HG03135 (cell line): Measurements from ENCODE around the gene BICC1.

Experiments used
- ATAC-seq: cut with Tn5 transposase; IDR thresholded peaks from one replicate; pipeline ENCODE4 v1.9.1; 2021; ENCODE audit warnings: mild to moderate bottlenecking, moderate library complexity; ENCODE audit not compliant: unreplicated experiment

BICC1 gene

DNA sequence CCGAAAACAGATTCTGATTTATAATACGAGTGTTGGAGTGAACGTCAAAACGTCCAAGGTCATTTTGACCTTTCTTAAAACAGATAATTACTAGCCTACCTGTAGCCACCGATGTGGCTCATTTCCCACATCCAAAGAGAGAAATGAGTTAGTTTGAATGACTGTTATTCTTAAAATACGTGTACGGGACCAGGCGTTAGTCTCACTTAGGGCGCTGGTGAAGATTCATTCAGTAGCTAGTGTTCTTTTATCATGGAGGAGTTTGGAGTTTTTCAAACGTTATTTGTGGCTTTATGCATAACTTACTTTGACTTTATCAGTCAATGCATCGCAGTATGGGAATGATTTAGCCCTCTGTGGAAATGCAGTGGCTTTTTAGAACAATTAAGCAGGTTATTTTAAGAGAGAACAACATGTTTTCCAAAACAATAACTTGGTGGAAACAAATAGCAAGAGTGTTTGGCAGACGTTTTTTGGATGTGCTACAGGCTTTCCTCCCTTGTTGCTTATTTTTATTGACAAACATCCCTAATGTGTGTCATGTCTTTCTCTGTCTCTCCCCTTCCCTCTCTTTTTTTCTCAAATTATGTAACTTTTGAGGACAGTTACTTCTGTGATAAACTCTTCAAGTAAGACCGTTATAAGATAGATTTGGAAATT, 1.6 kb downstream of the BICC1 start:
- ATAC-seq, result no peak

DNA sequence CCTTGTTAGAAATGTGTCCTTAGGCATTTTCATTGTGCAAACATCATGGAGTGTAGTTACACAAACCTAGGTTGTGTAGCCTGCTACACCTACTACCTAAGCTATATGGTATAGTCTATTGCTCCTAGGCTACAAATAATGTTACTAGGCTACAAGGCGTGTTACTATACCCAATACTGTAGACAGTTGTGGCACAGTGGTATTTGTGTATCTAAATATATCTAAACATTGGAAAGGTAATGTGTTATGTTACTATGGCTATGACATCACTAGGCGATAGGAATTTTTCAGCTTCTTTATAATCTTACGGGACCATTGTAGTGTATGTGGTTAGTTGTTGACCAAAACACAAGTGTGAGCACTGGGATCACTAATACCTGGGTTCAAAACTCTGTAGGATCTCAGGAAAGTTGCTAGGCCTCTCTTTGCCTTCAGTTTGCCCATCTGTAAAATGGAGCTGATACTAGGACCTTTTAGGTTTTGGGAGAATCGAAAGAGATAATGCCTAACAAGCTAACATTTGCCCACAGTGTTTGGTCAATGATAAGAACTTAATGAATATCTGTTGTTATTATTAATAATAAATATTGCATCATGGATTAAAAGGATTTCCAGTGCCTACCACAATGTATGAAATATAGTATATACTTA, 2.7 kb downstream of the BICC1 start:
- ATAC-seq, result no peak

DNA sequence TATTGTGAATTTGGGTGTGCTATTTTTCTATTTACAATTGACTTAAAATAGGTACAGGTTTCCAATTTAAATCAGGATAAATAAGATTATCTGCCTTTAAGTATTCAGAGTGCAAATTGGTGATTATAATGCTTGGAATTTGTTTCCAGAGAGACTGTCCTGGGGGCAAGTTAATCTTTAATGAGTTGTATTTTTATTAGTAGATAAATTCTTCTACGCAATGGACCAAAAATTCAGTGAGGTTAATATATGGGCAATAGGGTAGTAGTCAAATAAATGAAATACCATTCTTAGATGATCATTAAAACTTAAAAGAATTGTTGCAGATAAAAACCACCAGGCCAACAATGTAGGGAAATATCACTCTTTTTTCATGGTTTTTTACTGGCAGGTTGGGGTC, 3.4 kb downstream of the BICC1 start:
- no peak for ATAC-seq

DNA sequence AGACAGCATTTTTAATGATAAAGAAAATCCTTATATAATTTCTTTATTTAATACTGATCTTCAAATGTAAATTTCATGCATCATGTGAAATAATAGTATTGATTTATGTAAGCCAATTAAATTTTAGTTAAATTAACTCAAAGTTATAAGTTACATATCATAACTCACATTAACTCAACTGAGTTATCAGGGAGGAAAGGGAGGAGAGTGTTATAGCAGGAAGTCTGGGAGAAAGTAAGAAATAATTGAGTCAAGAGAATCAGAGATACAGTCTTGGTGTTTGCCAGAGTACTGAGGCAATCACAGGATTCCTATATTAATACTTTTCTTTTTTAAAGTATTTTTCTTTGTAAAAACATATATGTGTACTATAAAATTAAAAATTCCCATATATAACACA, 4.0 kb downstream of the BICC1 start:
- no peak for ATAC-seq

DNA sequence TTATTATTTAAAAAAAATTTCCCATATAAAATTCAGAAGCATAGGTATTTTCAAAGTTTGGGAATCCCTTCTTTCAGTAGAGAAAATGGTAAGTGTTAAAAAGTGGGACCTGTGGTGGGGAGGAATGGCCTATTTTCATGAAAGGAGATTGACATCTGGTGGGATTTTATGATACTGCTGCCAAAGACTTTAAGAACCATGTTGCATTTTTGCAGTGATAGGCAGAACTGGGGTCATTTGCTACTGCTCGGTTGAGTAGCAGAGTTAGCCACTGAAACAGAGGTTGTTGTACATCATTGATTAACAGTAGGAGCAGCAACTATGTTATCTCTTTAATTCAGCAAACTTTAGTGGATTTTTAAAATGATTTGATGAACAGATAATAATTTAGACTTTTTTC, 4.4 kb downstream of the BICC1 start:
- no peak for ATAC-seq

DNA sequence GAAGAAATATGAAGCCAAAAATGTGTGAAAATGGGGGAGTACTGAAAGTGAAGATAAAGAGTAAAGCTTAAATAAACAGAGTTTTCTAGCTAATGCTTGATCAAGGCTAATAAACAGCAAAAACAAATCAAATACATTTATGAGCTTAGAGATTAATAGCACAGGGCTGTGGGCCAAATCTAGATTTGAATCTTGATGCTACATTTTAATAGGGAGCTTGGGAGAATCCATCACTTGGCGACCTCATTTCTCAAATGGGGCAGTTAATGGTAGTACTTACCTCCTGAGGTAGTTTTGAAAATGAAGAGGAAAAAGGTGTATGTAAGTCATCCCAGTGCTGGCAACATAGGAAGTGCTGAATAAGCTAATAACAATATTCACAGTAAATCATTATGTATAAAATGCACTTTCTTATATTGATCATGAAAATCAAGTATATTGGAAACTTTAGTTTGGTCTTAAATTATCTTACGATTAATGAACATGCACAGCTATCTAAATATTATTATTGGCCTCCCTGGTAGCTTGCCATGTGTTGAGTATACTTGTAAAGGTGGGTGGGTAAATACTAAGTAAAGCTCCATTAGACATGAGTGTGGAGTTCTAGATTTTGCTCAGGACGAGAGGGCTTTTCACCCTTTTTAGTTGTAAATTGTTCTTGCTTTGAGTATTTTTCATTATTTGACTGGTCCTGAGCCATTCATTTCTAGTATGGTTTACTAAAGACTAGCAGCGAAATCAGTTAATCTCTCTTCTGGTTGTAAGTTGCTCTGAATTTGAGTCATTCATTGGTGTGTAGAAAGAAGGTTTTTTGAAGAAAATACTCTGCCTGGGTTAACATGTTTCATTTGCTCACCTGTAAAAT, 5.1 kb downstream of the BICC1 start:
- no peak for ATAC-seq

DNA sequence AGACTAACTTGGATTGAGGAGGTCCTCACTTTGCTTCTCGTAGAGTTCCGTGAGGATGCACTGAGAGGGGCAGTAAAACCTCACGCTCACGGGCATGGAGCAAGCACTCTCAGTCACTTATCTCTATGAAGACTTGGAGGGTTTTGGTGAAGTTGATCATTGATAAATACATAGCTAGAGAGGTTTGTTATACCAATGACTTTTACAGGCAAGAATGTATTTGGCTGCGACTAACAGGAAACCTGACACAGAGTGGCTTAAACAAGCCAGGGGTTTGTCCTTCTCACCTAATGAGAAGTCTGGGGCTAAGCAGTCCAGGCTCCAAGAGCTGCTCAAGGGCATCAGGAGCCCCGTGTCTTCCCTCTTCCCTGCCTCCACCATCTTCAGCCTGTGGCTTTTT, 6.1 kb downstream of the BICC1 start:
- no peak for ATAC-seq

DNA sequence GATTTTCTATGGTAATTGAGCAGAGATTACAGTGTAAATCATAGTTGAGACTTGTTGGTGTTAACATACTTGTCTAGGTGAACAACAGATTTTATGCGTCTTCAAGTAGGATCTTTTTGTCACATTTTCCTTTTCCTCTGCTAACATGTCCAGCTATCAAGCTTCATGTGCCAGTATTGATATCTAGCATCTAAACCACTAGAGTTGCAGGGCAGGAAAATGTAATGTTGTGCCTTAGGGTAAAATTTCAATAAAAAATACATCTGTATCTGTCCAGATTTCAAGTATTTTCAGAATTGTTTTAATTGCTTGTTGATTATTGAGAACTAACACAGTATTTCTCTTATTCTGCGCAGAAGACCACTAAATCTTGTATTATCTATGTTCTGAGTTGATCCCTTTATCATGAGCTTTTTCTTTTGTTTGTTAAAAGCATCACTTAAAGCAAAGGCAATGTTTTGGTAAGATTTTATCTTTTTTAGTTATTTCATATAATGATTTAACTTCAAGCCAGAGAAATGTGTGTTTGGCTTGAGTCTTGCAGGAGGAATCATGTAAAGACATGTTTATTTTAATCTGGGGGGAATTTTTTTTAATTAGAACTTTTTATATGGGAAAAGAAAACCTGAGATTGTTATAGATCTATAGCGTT, 16.5 kb downstream of the BICC1 start:
- no peak for ATAC-seq

DNA sequence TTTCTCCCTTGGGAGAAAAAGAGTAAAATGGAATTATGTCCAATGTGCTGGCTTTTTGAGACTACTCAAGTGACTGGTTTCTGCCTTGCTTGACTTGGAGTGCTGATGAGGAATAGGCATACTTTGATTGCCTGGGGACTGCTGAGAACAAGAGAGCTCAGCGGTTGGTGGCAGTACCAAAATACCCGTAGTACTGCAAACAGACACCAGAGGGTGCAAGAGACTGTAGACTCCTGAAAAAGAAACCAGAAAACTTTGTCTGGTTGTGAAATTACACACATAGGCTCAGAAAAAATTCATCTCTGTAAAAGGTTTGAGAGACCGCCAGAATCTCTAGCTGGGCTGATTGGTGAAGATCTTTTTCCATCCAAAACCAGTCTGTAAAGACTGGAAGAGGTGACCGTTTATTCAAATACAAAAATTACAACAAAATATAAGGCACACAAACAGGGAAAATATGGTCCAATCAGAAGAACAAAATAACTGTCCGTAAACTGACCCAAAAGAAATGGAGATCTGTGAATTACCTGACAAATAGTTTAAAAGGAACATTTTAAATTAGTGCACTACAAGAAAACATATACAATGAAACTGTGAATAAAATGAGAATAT, 18.5 kb downstream of the BICC1 start:
- ATAC-seq, result peak; percentile 96

DNA sequence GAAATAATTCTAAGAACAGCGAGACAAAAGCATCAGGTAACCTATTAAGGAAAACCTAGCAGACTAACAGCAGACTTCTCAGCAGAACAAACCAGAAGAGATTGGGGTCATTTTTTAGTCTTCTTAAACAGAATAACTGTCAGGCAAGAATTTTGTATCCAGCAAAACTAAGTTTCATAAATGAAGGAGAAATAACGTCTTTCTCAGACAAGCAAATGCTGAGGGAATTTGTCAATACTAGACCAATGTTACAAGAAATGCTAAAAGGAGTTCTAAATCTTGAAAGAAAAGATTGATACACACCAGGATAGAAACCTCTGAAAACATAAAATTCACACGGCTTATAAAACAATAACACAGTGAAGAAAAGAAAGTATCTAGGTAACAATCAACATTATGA, 22.6 kb downstream of the BICC1 start:
- no peak for ATAC-seq

DNA sequence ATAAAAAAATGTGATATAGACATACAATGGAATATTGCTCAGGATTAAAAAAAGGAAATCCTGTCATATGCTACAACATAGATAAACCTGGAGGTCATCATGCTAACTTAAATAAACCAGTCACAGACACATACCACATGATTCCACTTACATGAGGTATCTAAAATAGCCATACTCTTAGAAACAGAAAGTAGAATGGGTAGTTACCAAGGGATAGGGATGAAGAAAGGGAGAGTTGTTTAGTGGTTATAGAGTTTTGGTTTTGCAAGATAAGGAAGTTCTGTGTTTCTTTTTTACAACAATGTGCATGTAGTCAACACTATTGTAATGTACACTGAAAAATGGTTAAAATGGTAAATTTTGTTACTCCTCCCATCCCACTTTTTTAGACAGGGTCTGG, 30.5 kb downstream of the BICC1 start:
- ATAC-seq, result no peak

DNA sequence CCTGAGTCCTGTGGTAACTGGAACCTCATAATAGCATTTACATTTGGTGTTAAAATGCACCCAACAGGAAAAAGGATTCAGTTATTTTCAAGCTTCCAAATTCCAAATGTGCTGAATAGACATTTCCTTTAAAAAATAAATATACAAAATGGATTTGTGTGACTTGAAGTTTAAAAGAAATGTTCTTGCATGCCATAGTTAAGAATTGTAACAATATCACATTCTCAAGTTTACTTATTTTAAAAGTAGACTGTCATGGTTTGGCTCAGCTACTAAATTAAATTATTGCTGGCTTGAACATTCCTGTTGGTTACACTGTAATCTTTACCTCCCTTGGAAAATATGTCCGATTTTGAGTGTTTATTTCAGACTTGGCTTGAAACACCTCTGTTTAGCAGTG, 31.5 kb downstream of the BICC1 start:
- ATAC-seq, result no peak

DNA sequence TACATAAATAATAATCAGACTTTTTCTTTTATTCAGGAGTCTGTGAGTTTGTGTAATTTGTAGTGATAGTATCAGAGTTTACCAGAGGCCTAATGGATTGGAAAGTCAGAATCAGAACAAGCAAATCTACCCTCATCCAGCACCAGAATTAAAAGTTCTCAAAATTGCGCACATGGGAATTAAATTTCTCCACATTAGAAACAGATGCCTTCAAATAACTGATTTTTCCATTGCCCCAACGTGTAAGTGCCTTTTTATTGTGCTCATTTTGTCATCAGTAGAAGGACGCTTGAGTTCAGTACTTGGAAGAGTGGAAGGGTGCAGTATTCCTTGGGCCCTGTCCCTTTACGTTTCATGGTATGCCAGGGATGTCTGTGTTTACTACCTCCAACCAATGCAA, 32.8 kb downstream of the BICC1 start:
- ATAC-seq, result no peak

DNA sequence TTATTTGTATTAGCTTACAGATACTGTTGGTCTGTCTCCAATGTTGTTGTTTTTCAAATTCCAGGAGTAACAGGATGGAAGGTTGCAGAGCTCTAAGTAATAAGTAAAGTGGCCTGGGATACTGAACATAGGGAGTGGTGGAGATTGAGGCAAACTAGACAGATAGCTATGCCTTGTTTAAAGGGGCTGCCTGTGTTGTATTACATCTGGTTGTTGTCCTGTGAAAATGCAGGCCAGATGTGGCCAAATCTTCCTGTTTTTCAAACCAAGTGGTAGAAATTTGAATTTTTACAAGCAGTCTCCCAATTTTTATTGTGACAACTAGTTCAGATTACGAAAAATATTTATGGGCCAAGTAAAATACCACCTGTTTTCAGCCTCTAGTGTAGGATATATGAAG, 33.5 kb downstream of the BICC1 start:
- ATAC-seq, result no peak

DNA sequence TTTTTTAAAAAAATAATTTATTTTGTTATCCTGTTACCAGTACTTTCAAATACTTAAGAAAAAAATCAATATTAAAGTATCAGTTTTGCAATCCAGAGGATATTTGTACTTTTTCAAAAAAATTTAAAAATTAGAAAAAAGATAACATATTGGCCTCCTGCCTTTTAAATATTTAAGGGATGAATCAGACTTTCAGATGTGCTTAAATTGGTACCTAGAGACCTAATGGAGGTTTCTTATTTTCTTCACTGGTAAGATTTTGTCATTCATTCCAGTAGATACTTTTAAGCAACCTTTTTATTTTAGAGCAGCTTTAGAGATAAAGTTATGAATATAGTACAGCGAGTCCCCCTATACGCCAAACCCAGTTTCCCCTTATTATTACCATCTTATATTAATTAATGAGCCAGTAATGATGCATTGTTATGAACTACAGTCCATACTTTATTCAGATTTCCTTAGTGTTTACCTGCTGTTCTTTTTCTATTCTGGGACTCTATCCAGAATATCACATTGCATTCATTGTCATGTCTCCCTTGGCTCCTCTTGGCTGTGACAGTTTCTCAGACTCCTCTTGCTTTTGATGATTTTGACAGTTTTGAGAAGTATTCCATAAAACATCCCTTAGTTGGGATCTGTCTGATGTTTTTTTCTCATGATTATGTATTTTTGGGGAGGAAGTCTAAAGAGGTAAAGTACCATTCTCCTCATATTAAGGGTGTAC, 34.2 kb downstream of the BICC1 start:
- ATAC-seq, result no peak

DNA sequence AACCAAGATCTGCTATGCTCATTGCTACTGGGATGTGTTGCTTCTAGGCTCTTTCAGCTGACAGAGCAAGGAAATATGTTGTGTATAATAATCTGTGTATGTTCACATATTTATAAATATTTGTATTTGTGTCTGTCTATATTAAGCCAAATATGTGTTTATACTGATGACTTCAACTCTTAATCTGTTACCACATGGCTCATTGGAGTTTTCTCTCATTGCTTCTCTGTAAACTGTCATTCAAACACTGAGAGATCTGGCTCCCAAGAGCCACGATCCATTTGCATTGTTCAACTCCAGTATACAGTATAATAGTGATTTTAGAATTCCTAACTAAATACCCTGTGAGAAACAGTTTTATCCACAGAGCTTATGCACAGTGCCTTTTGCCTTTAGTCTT, 35.3 kb downstream of the BICC1 start:
- ATAC-seq, result no peak

DNA sequence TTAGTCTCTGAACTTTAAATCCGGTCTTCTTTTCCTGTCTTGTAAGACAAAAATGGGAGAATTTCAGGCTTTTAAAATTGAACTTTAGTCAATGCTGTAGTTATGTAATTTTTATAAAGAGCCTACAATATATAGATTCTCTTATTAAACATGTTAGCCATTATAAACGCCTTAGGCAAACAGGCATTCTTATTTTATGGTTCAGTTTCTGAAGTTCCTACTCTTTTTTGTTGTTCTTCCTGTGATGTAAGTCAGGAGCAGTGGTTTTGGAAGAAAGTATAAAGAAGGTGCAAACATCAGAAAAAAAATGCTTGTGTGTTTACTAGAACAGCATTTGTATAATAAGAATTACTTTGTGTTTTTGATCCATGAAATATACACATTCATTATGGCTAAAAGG, 41.6 kb downstream of the BICC1 start:
- no peak for ATAC-seq

DNA sequence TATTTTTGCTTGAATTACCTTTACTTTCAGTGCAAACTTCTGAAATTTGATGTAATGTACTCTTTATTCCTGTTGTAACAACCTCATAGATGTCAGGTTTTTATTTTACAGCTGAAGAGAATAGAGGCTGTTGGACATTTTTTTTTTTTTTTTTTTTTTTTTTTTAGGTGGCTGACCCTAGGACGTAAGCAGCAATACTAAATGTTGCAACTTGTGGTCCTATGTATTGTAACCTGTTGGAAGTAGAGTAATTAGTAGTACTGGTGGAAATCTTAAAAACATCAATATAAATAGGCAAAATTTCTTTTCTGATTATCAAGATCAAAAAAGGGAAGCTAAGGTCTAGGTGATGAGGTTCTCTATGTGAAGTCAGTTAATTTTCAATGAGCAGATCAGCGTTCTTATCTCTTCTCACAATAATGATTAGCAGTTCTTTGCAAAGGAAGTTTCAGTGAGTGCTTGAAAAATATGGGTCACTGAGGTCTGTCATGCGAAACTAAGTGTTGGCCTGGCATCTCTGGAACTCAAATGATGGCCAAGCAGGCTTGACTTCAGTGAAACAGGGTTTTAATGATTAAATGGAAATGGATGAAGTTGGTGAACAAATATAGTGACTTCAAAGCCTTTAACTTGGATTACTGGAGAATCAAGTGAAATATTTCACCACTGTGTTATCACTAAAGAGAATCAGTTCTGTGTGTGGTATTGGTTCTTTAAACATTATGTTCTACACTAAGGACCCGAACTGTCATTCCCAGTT, 42.7 kb downstream of the BICC1 start:
- no peak for ATAC-seq

DNA sequence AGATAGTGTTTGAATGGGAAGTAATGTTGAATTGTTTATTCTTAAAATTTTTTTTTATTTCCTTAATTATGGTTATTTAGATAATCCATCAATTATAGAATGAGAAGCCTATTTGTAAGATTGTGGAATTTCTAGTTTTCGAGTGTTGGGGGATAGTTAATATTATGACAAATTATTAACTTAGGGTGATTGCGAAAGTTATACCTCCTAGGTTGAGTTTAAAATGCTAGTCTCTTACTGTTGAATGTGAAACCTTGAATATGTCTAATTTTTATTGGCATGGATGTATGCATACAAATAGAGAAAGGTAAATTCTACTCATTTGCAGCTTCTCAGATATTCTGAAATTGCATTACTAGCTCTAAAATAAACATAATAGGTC, 43.2 kb downstream of the BICC1 start:
- ATAC-seq, result no peak
